HG02763 (cell line): ENCODE results near the gene DENND6B.
A peak's percentile ranks its signal among the peaks of the same experiment; 100 is the strongest.

ENCODE experiments used
- ATAC-seq: cut with Tn5 transposase; IDR thresholded peaks from one replicate; pipeline ENCODE4 v1.9.1; 2021; ENCODE audit warnings: mild to moderate bottlenecking, moderate library complexity; ENCODE audit not compliant: unreplicated experiment

DENND6B gene

DNA sequence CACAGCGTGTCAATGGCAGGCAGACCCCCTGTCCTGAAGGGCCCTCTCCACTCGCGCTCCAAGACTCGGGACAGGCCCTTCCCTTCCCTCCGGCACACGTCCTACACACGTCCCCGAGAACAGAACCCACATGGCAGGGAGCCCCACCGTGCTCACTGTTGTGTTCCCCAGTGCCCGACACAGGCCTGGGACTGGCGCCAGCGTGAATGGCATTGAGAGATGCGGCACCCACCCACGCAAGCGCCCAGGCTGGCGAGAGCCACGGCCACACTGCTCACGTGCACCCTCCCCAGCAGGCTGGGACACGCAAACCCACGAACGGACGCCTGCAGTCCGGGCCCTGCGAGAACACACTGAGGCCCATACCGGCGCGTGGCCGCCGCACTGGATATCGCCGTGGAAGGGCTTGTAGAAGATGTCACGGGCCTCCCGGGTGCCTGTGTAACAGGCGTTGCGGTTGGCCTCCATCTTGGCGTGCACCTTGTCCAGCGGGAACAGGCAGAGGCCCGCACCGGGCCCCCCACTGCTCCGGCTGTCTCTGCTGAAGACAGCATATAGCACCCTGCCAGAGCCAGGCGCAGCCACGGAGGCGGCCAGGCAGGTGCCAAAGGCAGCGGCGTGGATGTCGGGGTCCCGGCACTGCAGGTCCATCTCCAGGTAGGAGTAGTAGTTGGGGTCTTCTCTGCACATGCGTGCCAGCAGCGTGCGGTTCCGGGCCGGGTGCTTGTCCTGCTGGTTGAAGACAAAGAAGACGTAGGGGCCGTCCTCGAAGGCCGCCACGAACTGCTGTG, 37.5 kb downstream of the DENND6B start:
- ATAC-seq, result no peak

DNA sequence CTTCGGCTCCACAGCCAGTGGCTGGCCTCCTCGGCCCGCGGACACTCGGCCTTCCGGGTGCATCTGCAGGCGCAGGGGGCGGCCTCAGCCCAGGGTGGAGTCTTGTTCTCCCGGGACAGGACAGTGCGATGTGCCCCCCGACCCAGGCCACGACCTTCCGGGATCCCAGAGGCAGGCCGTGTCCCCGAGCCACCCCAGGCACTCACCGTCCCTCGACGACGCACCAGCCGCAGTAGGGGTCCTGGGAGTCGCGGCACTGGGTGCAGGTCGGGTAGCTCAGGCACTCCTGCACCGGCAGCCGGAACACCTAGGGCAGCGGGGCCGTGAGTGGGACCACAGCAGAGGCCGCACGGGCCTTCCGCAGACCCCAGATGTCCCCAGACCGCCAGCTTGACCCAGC, 39.1 kb downstream of the DENND6B start:
- no peak for ATAC-seq

DNA sequence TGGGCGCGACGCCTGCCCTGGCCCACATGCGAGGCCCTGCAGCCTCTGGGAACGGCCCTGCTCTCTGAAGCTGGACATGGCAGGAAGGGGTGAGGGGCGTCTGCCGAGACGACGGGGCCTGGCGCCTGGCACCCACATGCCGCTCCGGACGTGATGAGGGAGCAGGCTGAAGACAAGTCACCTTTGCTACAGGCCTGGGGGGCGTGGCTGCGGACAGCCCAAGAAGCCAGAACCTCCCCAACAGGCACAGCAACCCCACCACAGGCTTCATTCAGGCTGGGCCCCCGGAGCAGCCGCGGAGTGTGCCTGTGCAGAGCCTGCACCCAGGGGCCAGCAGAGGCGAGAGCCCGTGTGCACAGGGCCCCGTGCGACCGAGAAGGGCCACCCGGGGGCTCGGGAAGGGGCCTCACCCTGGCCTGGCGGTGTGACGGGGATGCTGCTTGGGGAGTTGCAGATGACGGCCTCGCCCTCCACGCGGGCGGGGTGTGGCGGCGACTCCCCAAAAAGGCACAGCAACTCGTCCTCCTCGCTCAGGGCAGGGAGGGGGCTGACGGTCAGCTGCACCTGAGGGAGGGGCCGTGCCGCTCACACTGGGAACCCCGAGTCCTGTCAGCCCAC, 40.0 kb downstream of the DENND6B start:
- no peak for ATAC-seq

DNA sequence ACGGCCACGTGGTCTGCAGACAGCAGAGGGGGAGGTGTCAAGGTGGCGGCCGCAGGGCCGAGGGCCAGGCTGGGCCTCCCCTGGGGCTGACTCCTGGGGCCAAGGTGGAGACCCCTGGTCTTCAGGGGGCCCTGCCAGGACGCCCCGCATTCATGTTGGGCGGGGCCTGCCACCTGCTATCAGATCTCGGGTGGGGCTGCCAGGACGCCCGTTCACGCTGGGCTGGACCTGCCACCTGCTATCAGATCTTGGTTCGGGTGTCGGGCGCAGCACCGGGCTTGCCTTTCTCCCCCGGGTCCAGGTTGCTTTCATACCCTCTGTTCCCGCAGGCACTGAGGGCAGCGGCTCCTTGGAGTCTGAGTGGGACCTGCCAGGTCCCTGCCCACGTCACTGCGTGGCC, 40.5 kb downstream of the DENND6B start:
- no peak for ATAC-seq

DNA sequence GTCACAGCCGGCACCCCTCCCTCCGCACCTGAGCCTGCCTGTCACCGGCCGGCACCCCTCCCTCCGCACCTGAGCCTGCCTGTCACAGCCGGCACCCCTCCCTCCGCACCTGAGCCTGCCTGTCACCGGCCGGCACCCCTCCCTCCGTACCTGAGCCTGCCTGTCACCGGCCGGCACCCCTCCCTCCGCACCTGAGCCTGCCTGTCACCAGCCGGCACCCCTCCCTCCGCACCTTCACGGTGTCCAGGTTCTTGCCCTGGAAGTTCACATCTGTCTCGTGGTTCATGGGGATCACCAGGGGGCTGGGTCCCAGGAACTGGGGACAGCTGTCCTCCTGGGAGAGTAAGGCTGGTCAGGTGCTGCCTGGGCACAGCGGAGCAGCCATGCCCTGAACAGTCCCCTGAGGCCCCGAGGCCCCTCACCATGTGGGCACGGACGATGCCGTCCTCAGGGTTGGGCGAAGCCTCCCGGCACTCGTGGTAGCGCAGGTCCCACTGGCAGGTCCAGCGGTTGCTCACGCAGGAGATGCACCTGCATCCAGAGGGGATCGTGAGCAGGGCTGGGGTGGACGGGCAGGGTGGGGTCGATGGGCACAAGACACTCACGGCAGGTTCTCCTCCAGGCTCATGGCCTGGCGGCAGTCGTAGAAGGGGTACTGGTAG, 41.1 kb downstream of the DENND6B start:
- ATAC-seq, result no peak

DNA sequence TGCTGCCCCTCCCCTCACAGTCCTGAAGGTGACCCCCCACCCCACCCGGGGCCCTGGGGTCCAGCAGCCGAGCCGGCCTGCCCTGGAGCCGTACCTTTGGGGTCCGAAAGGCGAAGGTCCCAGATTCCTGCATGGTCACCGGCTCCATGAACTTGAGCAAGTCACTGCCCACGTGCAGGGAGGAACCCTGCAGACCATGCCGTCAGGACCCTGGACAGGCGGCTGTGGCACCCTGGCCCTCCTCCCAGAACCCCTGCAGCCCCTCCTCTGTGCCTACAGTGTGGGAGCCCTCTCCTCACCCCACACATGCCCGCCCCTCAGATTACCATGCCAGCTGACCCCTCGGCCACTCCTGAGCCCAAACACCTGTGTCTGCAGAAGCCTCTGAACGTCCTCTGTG, 42.3 kb downstream of the DENND6B start:
- ATAC-seq, result no peak

DNA sequence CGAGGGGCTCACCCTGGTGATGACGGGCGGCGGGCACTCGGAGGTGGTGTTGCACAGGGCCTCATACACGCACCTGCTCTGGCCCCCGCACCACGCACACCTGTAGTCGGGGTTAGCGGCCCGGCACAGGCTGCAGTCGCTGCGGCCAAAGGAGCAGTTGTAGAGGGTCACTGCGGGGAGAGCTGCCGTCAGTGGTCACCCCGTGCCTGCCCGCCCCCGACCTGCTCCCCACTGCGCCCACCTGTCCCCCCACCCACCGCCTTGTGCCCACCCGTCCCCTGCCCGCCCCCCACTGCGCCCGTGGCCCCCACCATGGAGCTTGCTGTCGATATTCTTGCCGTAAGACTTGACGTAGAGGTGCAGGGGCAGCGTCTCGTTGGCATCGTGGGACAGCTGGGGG, 43.0 kb downstream of the DENND6B start:
- ATAC-seq, result no peak

DNA sequence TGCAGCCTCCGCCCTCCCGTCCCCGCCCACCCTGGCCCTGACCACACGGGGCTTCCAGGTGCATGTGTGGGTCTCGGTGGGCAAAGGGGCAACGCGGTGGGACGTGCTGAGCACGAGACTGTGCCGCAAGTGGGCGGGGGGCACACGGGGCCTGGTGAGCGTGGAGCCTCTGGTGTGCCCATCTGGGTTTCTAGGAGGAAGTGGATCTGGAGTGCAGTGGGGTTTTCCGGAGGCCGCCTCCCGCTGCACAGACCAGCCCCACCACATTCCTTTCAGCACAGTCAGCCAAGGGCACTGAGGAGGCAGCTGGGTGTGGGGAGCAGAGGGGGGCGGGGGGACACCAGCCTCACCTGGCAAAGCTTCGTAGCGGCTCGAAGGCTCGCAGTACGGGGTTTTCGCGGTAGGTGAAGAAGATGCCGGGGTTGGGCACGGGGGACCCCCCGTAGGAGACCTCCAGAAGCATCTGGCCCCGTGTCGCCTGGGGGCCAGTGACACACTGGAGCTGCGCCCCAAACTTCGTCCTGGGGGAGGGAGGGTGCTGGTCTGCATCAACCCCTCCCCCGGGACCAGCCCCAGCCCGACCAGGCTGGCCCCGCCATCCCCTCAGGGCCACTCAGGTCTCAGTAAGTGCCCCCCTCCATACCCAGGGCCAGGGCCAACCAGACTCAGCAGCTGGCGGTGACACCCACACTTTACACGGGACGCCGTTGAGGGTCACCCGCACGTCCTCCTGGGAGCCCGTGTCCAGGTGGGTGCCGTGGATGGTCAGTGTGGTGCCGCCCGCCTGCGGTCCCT, 44.3 kb downstream of the DENND6B start:
- ATAC-seq, result no peak

DNA sequence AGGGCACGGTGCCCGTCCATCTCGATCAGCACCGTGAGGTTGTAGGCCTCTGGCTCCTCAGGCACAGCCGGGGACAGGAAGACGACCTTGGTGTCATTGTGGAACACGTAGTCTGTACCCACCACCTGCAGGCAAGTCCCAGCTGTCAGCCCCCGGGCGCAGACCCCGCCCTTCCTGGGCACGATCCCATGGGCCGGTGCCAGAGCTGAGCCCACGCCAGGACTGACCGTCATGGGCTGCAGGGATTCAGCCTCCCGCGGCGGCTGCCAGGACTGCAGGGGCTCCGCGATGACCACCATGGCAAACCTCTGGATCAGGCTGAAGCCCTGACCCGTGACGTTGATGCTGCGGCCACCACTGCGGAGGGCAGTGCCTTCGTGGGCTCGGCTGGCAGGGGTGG, 44.9 kb downstream of the DENND6B start:
- ATAC-seq, result no peak

DNA sequence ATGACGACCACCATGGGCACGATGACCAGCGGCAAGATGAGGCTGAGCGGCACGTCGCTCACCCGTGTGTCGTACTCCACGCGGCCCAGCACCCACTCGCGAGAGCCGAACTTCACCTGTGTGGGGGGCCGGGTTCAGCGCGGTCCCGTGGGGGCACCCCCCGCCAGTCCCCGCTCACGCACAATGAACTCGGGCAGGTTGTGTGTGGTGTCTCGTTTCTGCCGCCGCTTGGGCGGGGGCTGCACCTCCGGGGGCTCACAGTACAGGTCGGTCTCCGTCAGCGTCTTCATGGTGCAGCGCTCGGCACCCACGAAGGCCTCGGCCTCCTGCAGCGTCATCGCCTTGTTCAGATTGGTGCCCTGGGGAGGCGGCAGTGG, 45.4 kb downstream of the DENND6B start:
- ATAC-seq, result no peak

DNA sequence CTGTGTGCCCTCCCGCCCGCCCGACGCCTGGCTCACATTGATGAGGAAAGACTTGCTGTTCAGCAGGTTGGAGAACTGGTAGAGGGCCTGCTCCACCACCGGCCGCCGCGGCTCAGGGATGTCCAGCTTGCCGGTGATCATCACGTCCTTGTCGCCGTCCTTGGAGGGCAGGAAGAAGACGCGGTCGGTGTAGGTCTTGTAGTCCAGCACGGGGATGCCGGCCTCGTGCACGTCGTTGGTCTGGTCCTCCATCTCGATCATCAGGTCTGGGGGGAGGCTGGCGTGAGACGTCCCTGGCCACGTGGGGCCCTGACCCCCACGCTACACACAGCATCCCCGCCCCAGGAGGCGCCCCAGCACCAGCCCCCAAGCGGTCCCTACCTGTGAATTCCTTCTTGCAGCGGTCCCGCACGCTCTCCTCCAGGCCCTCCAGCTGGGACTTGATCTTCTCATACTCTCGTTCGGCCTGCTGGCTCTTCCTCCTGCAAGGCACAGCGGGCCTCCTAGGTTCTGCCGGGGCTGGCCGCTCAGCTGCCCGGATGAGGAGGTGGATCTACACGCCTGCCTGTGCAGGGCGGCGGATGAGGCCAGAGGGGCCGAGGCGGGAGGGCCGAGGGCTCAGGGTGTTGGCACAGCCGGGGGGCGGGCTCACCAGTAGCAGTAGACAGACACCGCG, 46.0 kb downstream of the DENND6B start:
- no peak for ATAC-seq

DNA sequence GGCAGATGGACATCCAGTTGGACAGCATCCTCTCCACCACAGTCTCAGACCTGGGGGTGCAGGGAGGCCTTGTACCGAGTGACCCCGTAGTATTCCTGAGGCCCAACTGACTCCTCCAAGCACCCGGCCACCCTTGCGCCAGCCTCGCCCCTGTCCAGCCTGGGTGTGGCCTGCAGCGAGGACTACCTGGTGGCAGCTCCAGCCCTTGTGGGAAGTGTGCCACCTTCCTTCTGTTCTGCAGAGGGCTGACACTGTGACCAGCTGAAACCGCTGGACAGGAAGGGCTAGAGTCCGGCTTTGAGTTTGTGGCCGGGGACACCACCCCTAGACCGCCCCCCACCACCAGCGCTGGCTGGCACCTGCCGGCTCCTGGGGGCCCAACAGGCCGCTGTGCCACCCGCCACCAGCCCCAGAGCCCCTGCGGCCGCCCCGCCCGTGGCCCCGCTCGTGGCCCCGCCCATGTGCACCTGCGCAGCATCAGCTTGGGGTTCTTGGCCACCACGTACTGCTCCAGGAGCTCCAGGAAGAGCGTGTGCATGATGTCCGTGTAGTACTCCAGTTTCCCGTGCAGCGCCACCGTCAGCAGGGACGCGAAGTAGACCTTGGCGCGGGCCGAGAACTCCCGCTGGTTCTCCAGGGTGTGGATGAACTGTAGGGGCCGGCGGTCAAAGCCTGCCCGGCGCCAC, 46.6 kb downstream of the DENND6B start:
- ATAC-seq, result no peak

DNA sequence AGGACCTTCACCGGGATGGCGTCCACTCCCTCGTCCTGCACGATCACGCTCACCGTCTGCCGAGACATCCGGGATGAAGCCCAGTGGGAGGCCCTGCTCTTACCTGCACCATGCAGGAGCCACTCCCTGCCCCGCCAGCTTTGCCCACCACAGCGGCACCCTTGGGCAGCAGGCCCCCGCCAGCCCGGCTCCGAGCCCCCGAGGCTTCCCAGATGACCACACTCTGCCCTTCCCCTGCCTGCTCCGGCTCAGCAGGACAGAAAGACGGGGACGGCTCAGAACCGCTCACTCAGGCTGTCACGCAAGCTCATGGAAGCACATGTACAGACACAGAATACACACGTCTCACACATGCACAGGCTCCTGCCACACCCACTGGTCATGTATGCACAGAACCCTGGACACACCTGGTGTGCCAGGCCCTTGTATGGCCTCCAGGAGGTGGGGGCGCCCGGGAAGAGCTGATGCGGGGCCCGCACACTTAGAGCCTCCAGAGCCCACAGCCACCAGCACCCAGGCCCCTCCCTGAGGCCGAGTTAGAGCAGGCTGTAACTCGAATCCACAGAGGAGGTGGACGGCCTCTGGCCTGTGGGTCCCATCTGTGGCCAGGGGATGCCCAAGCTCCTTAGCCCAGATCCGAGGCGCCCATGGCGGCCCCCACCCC, 47.7 kb downstream of the DENND6B start:
- no peak for ATAC-seq

DNA sequence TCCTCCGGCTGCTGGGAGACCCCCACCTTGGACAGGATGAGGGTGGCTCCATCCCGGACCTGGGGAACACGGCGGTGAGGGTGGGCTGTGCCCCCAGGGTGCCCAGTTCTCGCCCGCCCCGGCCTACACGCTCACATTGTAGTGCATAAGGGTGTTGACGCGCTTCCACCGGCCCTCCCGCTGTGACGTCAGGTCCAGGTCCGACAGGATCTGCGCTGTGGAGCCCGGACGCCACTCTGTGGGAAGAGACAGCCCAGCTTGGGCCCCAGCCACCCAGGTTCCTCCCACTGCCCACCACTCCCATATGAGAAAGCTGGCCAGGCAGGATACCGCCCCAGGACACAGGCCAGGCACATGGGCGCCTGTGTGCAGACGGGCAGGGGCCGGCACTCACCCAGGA, 48.4 kb downstream of the DENND6B start:
- no peak for ATAC-seq

DNA sequence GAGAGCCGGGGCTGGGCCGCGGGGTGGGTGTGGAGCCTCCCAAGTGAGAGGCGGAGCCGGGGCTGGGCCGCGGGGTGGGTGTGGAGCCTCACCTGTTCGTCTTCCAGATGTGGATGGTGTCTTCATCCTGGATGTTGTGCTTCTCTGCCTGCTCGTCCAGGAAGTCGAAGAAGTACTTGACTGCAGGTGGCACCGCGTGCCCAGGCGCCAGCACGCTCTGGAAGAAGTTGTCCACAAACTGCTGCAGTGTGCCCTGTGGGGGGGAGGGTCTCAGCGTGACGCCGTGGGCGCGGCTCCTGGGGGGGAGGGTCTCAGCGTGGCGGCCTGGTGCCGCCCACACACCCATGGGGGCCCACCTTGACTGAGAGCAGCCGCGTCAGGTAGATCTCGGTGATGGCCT, 49.1 kb downstream of the DENND6B start:
- no peak for ATAC-seq

DNA sequence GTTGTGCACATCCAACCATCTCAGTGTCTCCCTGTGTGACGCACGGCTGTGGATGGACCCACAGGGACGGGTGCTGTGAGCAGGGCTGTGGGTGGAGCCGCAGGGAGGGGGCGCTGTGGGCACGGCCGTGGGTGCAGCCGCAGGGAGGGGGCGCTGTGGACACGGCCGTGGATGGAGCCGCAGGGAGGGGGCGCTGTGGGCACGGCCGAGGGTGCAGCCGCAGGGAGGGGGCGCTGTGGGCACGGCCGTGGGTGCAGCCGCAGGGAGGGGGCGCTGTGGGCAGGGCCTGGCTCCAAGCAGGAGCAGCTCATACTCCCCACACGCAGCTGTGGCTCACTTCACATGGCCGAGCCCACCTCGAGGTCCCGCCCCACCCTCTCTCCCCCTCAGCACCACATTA, 50.7 kb downstream of the DENND6B start:
- ATAC-seq, result peak; percentile 55

DNA sequence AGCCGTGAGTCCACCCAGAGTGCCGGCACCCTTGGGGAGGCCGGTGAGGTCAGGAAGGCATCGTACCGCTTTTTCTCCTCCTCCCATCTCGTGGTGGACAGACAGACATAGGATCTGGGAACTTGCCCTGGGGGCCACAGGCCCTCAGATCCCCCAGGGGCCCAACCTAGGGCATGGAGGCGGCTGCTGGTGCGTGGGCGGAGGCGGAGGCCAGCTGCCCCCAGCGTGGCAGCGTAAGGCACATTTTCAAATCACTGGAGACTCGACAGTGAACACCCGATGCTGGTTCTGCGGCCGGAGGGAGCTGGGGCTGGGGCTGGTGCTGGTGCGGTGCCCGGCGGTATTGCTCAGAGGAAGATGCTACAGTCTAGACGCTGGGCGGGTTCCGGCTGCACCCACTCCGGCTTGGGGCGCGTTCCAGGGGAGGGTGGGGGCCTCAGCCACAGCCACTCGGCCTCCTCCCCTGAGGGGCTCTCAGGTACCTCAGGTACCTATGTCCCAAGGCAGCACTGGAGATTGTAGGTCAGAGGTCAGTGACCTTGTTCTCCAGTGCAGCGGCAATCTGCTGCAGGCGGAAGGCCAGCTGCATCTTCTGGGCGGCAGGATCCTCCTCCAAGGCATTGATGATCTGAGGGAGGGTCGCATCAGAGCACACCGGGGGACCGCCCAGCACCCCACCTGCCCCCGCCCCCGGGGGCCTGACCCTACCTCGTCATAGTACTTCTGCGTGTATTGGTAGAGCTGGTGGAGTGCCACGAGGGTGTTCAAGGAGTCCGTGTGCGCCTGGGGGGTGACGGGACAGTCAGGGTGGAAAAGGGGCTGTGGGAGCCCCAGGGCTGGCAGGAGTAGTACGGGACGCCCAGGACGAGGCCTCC, 51.4 kb downstream of the DENND6B start:
- ATAC-seq, result no peak

DNA sequence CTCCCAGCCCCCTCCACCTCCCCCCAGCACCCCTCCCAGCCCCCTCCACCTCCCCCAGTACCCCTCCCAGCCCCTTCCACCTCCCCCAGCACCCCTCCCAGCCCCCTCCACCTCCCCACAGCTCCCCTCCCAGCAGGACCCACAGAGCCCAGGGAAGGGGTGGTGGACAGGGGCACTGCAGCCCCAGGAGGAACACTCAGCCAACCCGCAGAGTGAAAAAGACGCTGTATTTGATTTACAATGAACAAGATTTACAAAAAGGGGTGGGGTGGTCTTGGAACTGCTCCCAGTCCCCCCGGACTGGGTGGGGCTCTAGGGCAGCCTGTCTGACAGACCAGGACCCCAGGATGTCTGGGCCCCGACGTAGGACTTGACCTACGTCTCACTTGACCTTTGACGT, 52.0 kb downstream of the DENND6B start:
- ATAC-seq, result no peak

DNA sequence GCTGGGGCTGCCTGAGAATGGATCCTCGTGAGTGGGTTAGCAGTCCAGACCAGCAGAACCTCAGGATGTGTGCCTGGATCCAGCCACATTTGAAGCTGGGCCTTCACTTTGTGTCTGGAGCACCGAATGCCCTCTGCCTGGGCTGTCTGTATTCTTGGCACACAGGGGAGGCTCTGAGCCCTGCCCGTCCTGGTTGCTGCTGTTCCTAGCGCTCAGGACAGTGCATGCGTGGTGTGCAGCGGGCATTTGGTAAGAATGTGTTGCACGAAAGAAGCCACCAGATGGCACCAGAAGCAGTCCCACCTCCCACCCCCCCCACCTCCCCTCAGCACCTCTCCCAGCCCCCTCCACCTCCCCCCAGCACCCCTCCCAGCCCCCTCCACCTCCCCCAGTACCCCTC, 52.5 kb downstream of the DENND6B start:
- no peak for ATAC-seq
